WTC11 (cell line): ENCODE measurements around the gene ICA1L. TPM values are rescaled to one million over a fixed set of nuclear protein-coding genes. Genes with fewer than 3 reads are reported as not detected.
A peak's percentile ranks its signal among the peaks of the same experiment; 100 is the strongest.
"Not testable (repeated sequence)": the region's sequence is repeated elsewhere in the genome, so short reads cannot be mapped to it uniquely, and the experiment has no call there.

Experiments
- ATAC-seq: fragments of 200-7000 bp; cut with Tn5 transposase; 2 replicates; pipeline ENCODE4 v1.10.0; 2021; ENCODE audit warnings: mild to moderate bottlenecking, moderate library complexity
- CTCF ChIA-PET: fragments of 300-600 bp; sonication (Branson Sonifier 250); formaldehyde crosslinking; loops from one replicate; lab custom pipeline; 2021; ENCODE audit warnings: antibody characterized with exemption; lab: Charles Lee
- POLR2A ChIA-PET: fragments of 350-600 bp; sonication (Branson Sonifier 250); formaldehyde crosslinking; loops from one replicate; lab custom pipeline; 2021; ENCODE audit warnings: antibody characterized with exemption; lab: Charles Lee
- DNase-seq: peaks from one replicate; pipeline ENCODE4 v3.0.0; 2021; ENCODE audit warnings: low spot score
- H3K27ac Mint-ChIP-seq: 2 replicates; pipeline ENCODE4 v1.8.0; 2021; ENCODE audit warnings: mixed read lengths
- H3K27me3 Mint-ChIP-seq: 2 replicates; pipeline ENCODE4 v1.8.0; 2021; ENCODE audit warnings: low read depth, mild to moderate bottlenecking, moderate library complexity, mixed read lengths
- H3K36me3 Mint-ChIP-seq: 2 replicates; pipeline ENCODE4 v1.8.0; 2021; ENCODE audit warnings: mixed read lengths
- H3K4me1 Mint-ChIP-seq: 2 replicates; pipeline ENCODE4 v1.8.0; 2022; ENCODE audit warnings: mixed read lengths
- H3K4me3 Mint-ChIP-seq: 2 replicates; pipeline ENCODE4 v1.8.0; 2021; ENCODE audit warnings: mild to moderate bottlenecking, moderate library complexity, mixed read lengths
- H3K9me3 Mint-ChIP-seq: 2 replicates; pipeline ENCODE4 v1.8.0; 2021; ENCODE audit warnings: mixed read lengths
- FOXJ3 ChIP-seq: sonication (generic); formaldehyde crosslinking; IDR thresholded peaks from 2 replicates; pipeline ENCODE4 v1.9.0; 2021; ENCODE audit warnings: missing genetic modification reagents, mild to moderate bottlenecking, borderline replicate concordance
- JUN ChIP-seq: sonication (generic); formaldehyde crosslinking; IDR thresholded peaks from 2 replicates; pipeline ENCODE4 v1.8.0; 2023; ENCODE audit warnings: mild to moderate bottlenecking, missing genetic modification reagents
- MLX ChIP-seq: sonication (generic); formaldehyde crosslinking; IDR thresholded peaks from 2 replicates; pipeline ENCODE4 v1.8.1; 2023; ENCODE audit warnings: mild to moderate bottlenecking, missing genetic modification reagents, moderate library complexity
- MYBL2 ChIP-seq: sonication (generic); formaldehyde crosslinking; IDR thresholded peaks from 2 replicates; pipeline ENCODE4 v1.8.1; 2023; ENCODE audit warnings: mild to moderate bottlenecking, moderate library complexity, missing genetic modification reagents
- PRRX2 ChIP-seq: fragments of 250-450 bp; sonication (Bioruptor Pico); IDR thresholded peaks from 2 replicates; pipeline ENCODE4 v1.8.0; 2021; ENCODE audit warnings: mild to moderate bottlenecking
- RORB ChIP-seq: fragments of 250-450 bp; sonication (Bioruptor Pico); IDR thresholded peaks from 2 replicates; pipeline ENCODE4 v1.9.0; 2021; ENCODE audit warnings: mild to moderate bottlenecking
- TEAD1 ChIP-seq: sonication (generic); formaldehyde crosslinking; IDR thresholded peaks from 2 replicates; pipeline ENCODE4 v1.8.0; 2022; ENCODE audit warnings: mild to moderate bottlenecking, missing genetic modification reagents
- TEAD4 ChIP-seq: sonication (generic); formaldehyde crosslinking; IDR thresholded peaks from 2 replicates; pipeline ENCODE4 v1.8.0; 2022; ENCODE audit warnings: mild to moderate bottlenecking, missing genetic modification reagents
- ZNF263 ChIP-seq: sonication (generic); formaldehyde crosslinking; IDR thresholded peaks from 2 replicates; pipeline ENCODE4 v1.8.1; 2022; ENCODE audit warnings: low read depth, mild to moderate bottlenecking, moderate library complexity, missing genetic modification reagents
- ZNF396 ChIP-seq: fragments of 250-450 bp; sonication (Bioruptor Pico); IDR thresholded peaks from 2 replicates; pipeline ENCODE4 v1.8.0; 2021; ENCODE audit warnings: mild to moderate bottlenecking, moderate library complexity, borderline replicate concordance
- ZNF425 ChIP-seq: fragments of 250-450 bp; sonication (Bioruptor Pico); conservative IDR thresholded peaks from 2 replicates; pipeline ENCODE4 v1.9.0; 2021; ENCODE audit warnings: mild to moderate bottlenecking
- total RNA-seq: library from RNA; stranded (reverse); gene quantifications from 3 replicates; pipeline ENCODE4 v1.2.3, GENCODE V29; 2021
- TF ChIP-seq, protein P1 (sequence below): fragments of 250-450 bp; sonication (Bioruptor Pico); IDR thresholded peaks from 2 replicates; pipeline ENCODE4 v1.9.0; 2021; ENCODE audit warnings: mild to moderate bottlenecking, borderline replicate concordance
- TF ChIP-seq, protein P2 (sequence below): sonication (generic); formaldehyde crosslinking; IDR thresholded peaks from 2 replicates; pipeline ENCODE4 v1.8.1; 2023; ENCODE audit warnings: mild to moderate bottlenecking, missing genetic modification reagents
- TF ChIP-seq, protein P3 (sequence below): sonication (generic); formaldehyde crosslinking; IDR thresholded peaks from 2 replicates; pipeline ENCODE4 v1.8.0; 2022; ENCODE audit warnings: mild to moderate bottlenecking, missing genetic modification reagents
- TF ChIP-seq, protein P4 (sequence below): sonication (generic); formaldehyde crosslinking; IDR thresholded peaks from 2 replicates; pipeline ENCODE4 v1.8.0; 2022; ENCODE audit warnings: mild to moderate bottlenecking, missing genetic modification reagents

The ICA1L gene
- total RNA-seq, 1 experiment from 2014 or later: 3.1 TPM

GRCh38 chr2:202910698-202911097 is 39.1 kb upstream of the ICA1L start:
- ChIA-PET CTCF (interaction anchor here (1.5 kb wide), 1 partner anchor 321 kb away, joined by 3 read pairs; no protein-coding TSS in a partner anchor), POLR2A (no interaction called here)
- TF ChIP-seq TEAD1 (no peak), FOXJ3 (CRISPR knock-in tag) (no peak), JUN (CRISPR knock-in tag) (no peak), ZNF396 (CRISPR knock-in tag) (no peak), ZNF425 (no peak), MLX (CRISPR knock-in tag) (no peak), ZNF263 (CRISPR knock-in tag) (no peak), MYBL2 (CRISPR knock-in tag) (no peak), TEAD4 (CRISPR knock-in tag) (no peak), RORB (CRISPR knock-in tag) (no peak), PRRX2 (CRISPR knock-in tag) (no peak)
- TF ChIP-seq, protein P1, sequence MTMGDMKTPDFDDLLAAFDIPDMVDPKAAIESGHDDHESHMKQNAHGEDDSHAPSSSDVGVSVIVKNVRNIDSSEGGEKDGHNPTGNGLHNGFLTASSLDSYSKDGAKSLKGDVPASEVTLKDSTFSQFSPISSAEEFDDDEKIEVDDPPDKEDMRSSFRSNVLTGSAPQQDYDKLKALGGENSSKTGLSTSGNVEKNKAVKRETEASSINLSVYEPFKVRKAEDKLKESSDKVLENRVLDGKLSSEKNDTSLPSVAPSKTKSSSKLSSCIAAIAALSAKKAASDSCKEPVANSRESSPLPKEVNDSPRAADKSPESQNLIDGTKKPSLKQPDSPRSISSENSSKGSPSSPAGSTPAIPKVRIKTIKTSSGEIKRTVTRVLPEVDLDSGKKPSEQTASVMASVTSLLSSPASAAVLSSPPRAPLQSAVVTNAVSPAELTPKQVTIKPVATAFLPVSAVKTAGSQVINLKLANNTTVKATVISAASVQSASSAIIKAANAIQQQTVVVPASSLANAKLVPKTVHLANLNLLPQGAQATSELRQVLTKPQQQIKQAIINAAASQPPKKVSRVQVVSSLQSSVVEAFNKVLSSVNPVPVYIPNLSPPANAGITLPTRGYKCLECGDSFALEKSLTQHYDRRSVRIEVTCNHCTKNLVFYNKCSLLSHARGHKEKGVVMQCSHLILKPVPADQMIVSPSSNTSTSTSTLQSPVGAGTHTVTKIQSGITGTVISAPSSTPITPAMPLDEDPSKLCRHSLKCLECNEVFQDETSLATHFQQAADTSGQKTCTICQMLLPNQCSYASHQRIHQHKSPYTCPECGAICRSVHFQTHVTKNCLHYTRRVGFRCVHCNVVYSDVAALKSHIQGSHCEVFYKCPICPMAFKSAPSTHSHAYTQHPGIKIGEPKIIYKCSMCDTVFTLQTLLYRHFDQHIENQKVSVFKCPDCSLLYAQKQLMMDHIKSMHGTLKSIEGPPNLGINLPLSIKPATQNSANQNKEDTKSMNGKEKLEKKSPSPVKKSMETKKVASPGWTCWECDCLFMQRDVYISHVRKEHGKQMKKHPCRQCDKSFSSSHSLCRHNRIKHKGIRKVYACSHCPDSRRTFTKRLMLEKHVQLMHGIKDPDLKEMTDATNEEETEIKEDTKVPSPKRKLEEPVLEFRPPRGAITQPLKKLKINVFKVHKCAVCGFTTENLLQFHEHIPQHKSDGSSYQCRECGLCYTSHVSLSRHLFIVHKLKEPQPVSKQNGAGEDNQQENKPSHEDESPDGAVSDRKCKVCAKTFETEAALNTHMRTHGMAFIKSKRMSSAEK: no peak
- TF ChIP-seq, protein P2, sequence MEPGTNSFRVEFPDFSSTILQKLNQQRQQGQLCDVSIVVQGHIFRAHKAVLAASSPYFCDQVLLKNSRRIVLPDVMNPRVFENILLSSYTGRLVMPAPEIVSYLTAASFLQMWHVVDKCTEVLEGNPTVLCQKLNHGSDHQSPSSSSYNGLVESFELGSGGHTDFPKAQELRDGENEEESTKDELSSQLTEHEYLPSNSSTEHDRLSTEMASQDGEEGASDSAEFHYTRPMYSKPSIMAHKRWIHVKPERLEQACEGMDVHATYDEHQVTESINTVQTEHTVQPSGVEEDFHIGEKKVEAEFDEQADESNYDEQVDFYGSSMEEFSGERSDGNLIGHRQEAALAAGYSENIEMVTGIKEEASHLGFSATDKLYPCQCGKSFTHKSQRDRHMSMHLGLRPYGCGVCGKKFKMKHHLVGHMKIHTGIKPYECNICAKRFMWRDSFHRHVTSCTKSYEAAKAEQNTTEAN: no peak
- TF ChIP-seq, protein P3, sequence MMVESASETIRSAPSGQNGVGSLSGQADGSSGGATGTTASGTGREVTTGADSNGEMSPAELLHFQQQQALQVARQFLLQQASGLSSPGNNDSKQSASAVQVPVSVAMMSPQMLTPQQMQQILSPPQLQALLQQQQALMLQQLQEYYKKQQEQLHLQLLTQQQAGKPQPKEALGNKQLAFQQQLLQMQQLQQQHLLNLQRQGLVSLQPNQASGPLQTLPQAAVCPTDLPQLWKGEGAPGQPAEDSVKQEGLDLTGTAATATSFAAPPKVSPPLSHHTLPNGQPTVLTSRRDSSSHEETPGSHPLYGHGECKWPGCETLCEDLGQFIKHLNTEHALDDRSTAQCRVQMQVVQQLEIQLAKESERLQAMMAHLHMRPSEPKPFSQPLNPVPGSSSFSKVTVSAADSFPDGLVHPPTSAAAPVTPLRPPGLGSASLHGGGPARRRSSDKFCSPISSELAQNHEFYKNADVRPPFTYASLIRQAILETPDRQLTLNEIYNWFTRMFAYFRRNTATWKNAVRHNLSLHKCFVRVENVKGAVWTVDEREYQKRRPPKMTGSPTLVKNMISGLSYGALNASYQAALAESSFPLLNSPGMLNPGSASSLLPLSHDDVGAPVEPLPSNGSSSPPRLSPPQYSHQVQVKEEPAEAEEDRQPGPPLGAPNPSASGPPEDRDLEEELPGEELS (CRISPR knock-in tag): no peak
- TF ChIP-seq, protein P4, sequence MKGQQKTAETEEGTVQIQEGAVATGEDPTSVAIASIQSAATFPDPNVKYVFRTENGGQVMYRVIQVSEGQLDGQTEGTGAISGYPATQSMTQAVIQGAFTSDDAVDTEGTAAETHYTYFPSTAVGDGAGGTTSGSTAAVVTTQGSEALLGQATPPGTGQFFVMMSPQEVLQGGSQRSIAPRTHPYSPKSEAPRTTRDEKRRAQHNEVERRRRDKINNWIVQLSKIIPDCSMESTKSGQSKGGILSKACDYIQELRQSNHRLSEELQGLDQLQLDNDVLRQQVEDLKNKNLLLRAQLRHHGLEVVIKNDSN: no peak
- Mint-ChIP-seq H3K4me1 (peaks cover 21% of the 10 kb centered on the region), H3K36me3 (peaks cover 20% of the 10 kb centered on the region), H3K4me3 (peak overlapping the region; percentile 95), H3K27ac (no peak overlapping the region), H3K9me3 (peaks cover 4% of the 10 kb centered on the region), H3K27me3 (no peaks in the 10 kb centered on the region)
- DNase-seq: no peak
- ATAC-seq: no peak

- DNase-seq, H3K9me3 Mint-ChIP-seq, ATAC-seq, H3K27me3 Mint-ChIP-seq, H3K27ac Mint-ChIP-seq, POLR2A ChIA-PET: not testable (repeated sequence)
- CTCF ChIA-PET: interaction anchor here (1.5 kb wide), 1 partner anchor 321 kb away, joined by 3 read pairs; no protein-coding TSS in a partner anchor
- peaks cover 21% of the 10 kb centered on the region for H3K4me1 Mint-ChIP-seq
- peaks cover 24% of the 10 kb centered on the region for H3K36me3 Mint-ChIP-seq
- peak overlapping the region; percentile 95 for H3K4me3 Mint-ChIP-seq
These were observed 38.7 kb upstream of the ICA1L start for GRCh38 chr2:202910250-202910649.
